Keratinocyte (primary cell): Measurements from ENCODE around the gene METTL24.

Experiments used
- EZH2 ChIP-seq: IDR thresholded peaks from one replicate; pipeline ENCODE4 v1.6.1; 2012; ENCODE audit warnings: inconsistent platforms, mild to moderate bottlenecking, low read length, moderate library complexity
- TF ChIP-seq, protein P1 (sequence below), 3 experiments: IDR thresholded peaks in 1 of 3; conservative IDR thresholded peaks in 1 of 3; optimal IDR thresholded peaks in 1 of 3; 2 replicates in 2 of 3; 3 replicates in 1 of 3; pipeline versions ENCODE3 to v1.5.1; 2011; ENCODE audit warnings: low read length in 3 of 3, mild to moderate bottlenecking in 3 of 3, moderate library complexity in 2 of 3, control low read depth in 1 of 3, inconsistent platforms in 1 of 3; ENCODE audit not compliant: insufficient read depth in 2 of 3; ENCODE audit errors: extremely low read depth in 1 of 3

DNA sequence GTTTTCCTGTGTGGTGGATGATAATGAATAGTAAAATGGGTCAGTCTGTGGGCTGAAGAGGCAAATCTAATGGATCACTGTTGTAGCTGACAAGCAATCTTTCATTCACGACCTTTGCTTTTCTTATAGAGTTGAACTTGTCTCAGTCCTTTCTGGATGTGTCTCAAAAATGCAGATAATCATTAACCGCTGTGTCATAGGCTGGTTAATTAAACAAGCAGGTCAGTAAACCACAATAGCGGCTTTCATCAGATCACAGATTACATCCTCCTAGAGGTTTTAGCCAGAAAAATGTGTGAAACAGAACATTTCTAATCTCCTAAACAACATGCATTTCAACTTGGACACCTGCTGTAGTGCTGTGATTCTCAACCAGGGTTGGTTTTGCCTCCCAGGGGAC, 2.5 kb upstream of the METTL24 start:
- TF ChIP-seq, protein P1, sequence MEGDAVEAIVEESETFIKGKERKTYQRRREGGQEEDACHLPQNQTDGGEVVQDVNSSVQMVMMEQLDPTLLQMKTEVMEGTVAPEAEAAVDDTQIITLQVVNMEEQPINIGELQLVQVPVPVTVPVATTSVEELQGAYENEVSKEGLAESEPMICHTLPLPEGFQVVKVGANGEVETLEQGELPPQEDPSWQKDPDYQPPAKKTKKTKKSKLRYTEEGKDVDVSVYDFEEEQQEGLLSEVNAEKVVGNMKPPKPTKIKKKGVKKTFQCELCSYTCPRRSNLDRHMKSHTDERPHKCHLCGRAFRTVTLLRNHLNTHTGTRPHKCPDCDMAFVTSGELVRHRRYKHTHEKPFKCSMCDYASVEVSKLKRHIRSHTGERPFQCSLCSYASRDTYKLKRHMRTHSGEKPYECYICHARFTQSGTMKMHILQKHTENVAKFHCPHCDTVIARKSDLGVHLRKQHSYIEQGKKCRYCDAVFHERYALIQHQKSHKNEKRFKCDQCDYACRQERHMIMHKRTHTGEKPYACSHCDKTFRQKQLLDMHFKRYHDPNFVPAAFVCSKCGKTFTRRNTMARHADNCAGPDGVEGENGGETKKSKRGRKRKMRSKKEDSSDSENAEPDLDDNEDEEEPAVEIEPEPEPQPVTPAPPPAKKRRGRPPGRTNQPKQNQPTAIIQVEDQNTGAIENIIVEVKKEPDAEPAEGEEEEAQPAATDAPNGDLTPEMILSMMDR (optimal IDR thresholded peaks at IDR 0.05 in 1 of 3, IDR thresholded peaks at IDR 0.05 in 1 of 3, conservative IDR thresholded peaks at IDR 0.05 in 1 of 3; ENCODE audit: extremely low read depth in 1 of 3, insufficient read depth in 2 of 3, low read length in 3 of 3) = no peak
- no peak for TF ChIP-seq EZH2
